ENCODE measurements around the gene CACNA1G. TPM values are rescaled to one million over a fixed set of nuclear protein-coding genes. Genes with fewer than 3 reads are reported as not detected.

CACNA1G gene
- total and polyA plus RNA-seq, 2 donors (not counting 3 experiments of a cell fraction or from before 2014, with no cell fraction given) = not detected

DNA sequence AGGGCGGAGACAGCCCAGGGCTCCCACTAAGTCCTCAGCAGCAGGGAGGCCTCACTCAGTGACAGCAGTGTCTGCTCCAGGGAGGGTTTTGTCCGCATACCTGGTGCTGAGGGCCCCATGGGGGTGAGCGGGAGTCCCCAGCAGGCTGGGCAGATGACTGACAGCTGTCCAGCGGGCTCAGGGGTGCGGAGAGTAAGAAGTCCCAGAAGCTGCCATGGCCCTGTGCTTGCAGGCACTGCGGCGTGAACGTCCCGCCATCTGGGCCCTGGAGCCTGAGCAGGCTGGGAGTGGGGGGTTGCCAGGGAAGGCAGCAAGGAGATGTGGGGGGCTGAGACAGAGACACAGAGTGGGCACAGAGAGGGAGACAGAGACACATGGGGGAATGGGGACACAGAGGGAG, 20.1 kb downstream of the CACNA1G start:
- Histone ChIP-seq H3K79me2 (ENCODE audit: control insufficient read depth, insufficient read depth, low read length) (no peaks in the 10 kb centered on the region), H3K36me3 (ENCODE audit: control insufficient read depth in 2 of 2, extremely low read depth in 1 of 2, insufficient read depth in 2 of 2, low read length in 2 of 2) (no peaks in the 10 kb centered on the region), H4K20me1 (replicated peaks; ENCODE audit: control insufficient read depth, extremely low read depth, insufficient read depth, low read length) (no peaks in the 10 kb centered on the region), H3K4me3 (replicated peaks in 1 of 3; ENCODE audit: insufficient read depth in 1 of 3, low read depth in 1 of 3, low read length in 3 of 3) (no peak overlapping the region), H2AFZ (ENCODE audit: low read depth, low read length) (no peak overlapping the region), H3K27ac (ENCODE audit: insufficient read depth, low read depth, low read length) (no peak overlapping the region), H3K4me1 (ENCODE audit: control insufficient read depth, extremely low read depth, insufficient read depth, low read length) (no peaks in the 10 kb centered on the region), H3K4me2 (ENCODE audit: insufficient read depth, low read length) (no peak overlapping the region), H3K9ac (replicated peaks; ENCODE audit: extremely low read depth, insufficient read depth, low read length) (no peak overlapping the region), H3K27me3 (ENCODE audit: control insufficient read depth in 2 of 2, insufficient read depth in 2 of 2, low read length in 2 of 2) (peaks cover 0 to 6% of the 10 kb centered on the region in 2 experiments), H3K9me3 (replicated peaks; ENCODE audit: control insufficient read depth, insufficient read depth, low read length) (no peaks in the 10 kb centered on the region), H3K9me1 (replicated peaks; ENCODE audit: control insufficient read depth, extremely low read depth, insufficient read depth, low read length) (no peaks in the 10 kb centered on the region)
- CTCF ChIA-PET = no interaction called here
- dilution Hi-C loops (cut with MboI; ENCODE audit: extremely low pct_ligation_motif_present, low sequenced_read_pairs) = no loop called here
- POLR2A ChIA-PET = no interaction called here
- intact Hi-C loops (cut with micrococcal nuclease) = no loop called here
- DNase-seq (ENCODE audit: low read depth, low spot score) (no peak), FAIRE-seq (no peak)
- BruUV-seq (replicated peaks) = no TSS peak
- no peak for TF ChIP-seq JUN (IDR thresholded peaks at IDR 0.05; ENCODE audit: borderline replicate concordance, insufficient read depth, insufficient read length, low read depth)
- TF ChIP-seq FOS (IDR thresholded peaks at IDR 0.05; ENCODE audit: borderline replicate concordance, insufficient read depth, low read length) = no peak
- TF ChIP-seq, protein P1, sequence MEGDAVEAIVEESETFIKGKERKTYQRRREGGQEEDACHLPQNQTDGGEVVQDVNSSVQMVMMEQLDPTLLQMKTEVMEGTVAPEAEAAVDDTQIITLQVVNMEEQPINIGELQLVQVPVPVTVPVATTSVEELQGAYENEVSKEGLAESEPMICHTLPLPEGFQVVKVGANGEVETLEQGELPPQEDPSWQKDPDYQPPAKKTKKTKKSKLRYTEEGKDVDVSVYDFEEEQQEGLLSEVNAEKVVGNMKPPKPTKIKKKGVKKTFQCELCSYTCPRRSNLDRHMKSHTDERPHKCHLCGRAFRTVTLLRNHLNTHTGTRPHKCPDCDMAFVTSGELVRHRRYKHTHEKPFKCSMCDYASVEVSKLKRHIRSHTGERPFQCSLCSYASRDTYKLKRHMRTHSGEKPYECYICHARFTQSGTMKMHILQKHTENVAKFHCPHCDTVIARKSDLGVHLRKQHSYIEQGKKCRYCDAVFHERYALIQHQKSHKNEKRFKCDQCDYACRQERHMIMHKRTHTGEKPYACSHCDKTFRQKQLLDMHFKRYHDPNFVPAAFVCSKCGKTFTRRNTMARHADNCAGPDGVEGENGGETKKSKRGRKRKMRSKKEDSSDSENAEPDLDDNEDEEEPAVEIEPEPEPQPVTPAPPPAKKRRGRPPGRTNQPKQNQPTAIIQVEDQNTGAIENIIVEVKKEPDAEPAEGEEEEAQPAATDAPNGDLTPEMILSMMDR (IDR thresholded peaks at IDR 0.05; ENCODE audit: extremely low read depth in 1 of 2, insufficient read depth in 1 of 2, low read depth in 1 of 2, low read length in 2 of 2) = no peak
- no peak for TF ChIP-seq POLR2AphosphoS5 (IDR thresholded peaks at IDR 0.05; ENCODE audit: insufficient read depth, low read depth, low read length)
- TF ChIP-seq EZH2 (IDR thresholded peaks at IDR 0.05; ENCODE audit: borderline replicate concordance, low read depth, low read length, severe bottlenecking) = no peak
- no peak for TF ChIP-seq POLR2A (IDR thresholded peaks at IDR 0.05; ENCODE audit: low read depth, low read length)
- TF ChIP-seq MYC (IDR thresholded peaks at IDR 0.05; ENCODE audit: low read depth, low read length) = no peak
- TF ChIP-seq, protein P2, sequence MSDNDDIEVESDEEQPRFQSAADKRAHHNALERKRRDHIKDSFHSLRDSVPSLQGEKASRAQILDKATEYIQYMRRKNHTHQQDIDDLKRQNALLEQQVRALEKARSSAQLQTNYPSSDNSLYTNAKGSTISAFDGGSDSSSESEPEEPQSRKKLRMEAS (IDR thresholded peaks at IDR 0.05; ENCODE audit: insufficient read depth, insufficient read length) = no peak
- no peak for TF ChIP-seq GATA2 (IDR thresholded peaks at IDR 0.05; ENCODE audit: insufficient read depth, insufficient read length, low read depth, low read length)

Data from endothelial cell of umbilical vein (primary cell).